GM19438 (cell line): Measurements from ENCODE around the gene CFAP161.
A peak's percentile ranks its signal among the peaks of the same experiment; 100 is the strongest.
"Not testable (repeated sequence)": the region's sequence is repeated elsewhere in the genome, so short reads cannot be mapped to it uniquely, and the experiment has no call there.

Source experiments
- ATAC-seq: cut with Tn5 transposase; IDR thresholded peaks from one replicate; pipeline ENCODE4 v1.9.1; 2021; ENCODE audit warnings: low read depth; ENCODE audit not compliant: unreplicated experiment

The CFAP161 gene

DNA sequence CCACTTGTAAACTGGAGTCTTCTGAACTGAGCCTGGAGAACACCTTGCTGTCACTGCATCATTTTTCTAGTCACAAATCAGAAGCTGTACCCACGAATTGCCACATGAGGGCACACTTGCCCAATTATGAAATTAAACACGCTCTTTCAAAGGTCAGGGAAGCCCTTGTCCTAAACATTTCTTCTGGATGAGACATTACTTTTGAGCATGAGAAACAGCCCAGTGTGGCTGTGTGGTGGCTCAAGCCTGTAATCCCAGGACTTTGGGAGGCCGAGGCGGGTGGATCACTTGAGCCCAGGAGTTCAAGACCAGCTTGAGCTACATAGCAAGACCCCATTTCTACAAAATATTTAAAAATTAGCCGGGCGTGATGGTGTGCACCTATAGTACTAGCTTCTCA lies 27.5 kb upstream of the CFAP161 start:
- ATAC-seq = no peak

DNA sequence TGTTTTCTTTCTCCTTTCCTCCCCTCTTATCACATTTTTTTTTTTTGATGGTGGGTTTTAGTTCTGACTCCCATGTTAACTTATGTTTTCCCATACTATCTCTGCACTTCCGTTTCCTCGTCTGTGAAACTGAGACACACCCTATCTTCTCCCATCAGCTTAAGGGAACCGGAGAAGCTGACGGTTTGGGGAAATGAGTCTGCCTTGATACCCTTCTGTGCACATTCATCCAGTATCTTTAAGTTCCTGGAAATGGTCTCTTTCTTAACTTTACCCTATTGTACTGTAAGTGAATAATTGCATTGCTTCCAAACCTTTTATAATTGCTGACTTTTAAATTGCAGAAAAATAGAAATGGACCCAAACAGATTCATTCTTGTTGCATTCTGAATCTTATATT lies 26.2 kb upstream of the CFAP161 start:
- ATAC-seq = no peak

DNA sequence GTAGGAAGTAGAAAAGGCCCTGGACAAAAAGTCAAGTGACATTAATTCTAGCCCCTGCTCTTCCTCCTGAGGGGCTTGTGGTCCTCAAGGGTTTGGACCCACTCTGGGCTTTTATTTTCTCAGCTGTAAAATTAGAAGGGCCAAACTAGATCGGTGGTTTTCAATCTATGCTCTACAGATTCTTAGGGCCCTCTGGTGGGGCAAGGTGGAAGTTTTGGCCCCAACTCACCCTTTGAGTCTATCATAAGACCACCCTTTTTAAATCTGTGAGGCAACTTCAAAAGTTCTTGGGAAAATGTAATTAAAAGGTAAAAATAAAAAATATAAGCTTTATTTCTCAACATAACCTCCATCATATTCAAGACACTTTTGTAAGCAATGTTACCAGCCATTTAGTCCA lies 25.6 kb upstream of the CFAP161 start:
- no peak for ATAC-seq

DNA sequence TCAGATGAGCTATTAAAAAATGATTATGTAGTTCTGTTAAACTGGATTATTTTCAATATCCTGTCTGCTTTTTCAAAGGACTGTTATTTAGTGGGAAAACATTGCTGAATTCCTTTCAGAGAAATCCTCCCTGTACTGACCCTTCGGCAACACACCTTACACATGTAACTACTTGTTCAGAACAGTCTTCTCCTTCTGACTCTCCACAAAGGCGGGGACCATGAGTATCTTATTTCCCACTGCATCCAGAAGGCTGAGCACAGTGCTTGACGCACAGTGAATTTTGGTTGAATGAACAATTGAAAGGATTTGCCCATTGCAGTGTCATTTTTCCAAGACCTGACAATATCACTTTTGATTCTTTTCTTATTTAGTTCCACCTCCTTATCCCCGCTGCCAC lies 23.1 kb upstream of the CFAP161 start:
- ATAC-seq = no peak

DNA sequence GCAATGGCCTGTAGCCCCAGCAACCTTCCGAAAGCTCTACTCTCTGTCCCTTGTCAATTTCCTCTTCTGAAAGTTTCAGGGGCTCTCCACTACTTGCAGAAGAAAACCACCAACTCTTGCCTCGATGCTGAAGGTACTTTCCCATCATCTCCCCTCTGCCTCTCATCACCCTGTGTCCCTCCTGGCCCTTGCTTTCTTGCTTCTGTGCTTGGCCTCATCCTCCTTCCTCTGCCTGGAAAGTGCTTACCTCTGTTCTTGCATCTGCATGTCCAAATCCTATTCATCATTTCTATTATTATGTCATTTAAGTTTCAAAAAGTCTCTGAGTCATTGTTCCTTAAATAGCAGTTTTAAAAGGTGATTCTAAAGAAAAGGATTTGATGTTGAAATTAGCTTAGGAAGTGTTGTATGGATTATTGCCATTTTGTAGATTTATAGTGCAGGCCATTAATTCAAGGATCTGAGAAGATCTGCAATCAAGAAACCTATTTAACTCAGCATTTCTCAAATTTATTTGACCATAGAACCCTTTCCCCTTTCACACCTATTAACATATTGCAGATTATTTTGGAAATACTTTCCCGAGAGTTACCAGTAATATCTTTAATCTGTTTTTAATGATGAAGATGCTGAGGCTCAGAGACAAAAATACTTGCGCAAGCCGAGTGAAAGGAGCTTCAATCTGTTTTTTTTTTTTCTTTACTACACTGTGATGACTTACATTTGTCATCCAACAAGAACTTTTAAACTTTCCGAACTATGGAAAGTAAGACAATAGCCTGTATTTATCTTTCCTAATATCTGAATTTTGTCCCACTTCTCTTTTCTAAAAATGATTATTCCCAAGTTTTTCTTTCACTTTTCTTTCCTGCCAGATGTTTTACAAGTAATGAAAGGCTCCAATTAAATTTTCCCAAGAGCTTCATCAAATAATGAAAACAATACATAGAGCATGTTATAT lies 22.3 kb upstream of the CFAP161 start:
- peak; percentile 93 for ATAC-seq

DNA sequence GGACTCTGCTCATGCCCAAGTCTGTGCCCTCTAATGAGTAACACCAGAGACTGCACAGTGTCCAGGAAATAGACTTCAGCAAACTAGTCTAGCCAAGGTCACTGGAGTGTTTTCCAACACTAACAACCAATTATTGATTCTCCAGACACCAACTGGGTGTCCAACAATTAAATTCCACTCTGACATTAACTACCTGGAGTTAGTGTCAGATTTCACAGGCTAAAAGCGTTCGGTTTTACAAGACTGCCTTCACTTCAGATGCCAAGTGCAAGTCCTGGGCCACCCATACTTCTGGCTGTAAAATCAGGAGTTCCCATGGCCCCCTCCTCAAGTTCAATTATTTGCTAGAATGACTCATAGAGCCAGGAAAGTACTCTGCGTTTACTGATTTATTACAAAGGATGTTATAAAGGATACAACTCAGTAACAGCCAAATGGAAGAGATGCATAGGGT lies 20.8 kb upstream of the CFAP161 start:
- no peak for ATAC-seq

DNA sequence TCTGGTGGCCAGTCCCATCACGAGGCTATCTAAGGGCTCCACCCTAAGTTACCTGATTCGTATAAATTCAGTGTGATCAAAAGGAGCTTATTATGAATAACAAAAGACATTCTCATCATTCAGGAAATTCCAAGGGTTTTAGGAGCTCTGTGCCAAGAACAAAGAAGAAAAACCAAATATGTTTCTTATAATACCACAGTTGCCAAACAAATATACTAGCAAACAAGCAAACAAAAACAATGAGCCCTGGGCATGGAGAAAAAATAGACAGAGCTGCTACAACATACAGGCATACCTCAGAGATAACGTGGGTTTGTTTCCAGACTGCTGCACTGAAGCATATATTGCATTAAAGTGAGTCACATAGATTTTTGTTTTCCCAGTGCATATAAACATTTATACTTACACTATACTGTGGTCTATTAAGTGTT lies 20.2 kb upstream of the CFAP161 start:
- ATAC-seq = no peak

DNA sequence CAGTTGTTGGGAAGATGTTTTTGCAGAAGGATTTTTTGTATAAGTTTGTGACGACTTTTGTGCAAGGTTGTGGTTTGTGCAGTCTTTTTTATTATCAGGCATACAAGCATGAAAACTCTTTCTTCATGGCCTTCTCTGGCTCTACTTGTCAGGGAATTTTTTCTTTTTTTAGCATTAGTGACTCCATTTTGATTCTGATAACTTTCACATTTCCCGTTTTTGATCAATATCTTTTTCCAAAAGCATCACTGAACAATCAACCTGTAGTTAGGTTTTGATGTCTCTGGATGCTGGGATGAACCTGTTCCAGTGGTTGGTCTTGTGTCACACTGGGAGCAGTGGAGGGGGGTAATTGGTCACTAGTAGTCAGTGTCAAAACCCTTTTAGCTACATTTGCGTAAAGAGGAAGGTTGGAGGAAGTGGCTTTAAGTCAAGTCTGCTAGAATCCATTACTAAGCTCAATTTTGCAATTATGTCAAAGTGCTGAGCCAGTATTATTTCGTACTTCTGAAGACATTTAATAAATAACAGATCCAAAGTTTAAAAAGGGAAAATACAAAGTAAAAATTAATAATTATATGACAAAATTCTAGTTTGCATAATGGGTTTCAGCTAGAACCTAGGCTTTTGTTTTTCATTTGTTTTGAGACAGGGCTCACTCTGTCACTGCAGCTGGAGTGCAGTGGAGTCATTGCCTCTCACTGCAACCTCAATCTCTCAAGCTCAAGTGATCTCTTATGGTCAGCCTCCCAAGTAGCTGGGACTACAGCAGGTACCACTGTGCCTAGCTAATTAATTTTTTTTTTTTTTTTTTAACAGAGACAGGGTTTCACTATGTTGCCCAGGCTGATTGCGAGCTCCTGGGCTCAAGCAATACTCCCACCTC lies 18.8 kb upstream of the CFAP161 start:
- ATAC-seq = no peak

DNA sequence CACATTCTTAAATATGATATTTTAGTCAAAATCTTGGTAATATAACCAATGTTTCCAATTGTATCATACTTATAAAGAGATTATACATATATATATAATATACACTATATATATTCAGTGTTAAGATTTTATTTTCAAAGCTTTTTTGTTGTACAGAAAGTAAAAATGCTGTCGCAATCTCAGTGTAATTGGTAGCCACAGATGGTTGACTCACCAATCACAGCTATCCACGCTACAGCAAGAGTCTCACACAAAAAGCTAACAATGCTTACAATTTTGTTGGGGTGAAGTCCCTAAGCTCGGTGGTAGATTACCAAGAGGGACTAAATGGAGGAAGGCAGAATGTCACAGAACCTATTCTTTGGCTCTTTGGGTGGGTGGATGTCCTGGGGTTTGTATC lies 16.9 kb upstream of the CFAP161 start:
- ATAC-seq = no peak

DNA sequence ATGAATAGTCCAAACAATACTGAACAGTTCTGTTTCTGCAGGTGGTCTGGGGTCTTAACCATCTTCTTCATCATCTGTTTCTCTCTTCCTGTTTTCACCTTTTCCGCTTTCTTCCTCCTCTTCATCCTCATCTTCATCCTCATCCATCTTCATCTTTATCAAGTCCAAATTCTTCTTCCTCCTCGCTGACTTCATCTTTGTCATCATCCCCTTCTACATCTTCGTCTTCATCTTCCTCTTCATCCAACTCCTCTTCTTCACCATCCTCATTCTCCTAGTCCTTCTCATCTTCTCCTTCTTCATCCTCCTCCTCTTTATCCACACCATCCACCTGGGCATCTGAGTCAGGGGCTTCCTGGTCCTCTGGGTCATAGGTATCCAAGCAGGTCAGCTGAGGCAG lies 16.5 kb upstream of the CFAP161 start:
- no peak for ATAC-seq

DNA sequence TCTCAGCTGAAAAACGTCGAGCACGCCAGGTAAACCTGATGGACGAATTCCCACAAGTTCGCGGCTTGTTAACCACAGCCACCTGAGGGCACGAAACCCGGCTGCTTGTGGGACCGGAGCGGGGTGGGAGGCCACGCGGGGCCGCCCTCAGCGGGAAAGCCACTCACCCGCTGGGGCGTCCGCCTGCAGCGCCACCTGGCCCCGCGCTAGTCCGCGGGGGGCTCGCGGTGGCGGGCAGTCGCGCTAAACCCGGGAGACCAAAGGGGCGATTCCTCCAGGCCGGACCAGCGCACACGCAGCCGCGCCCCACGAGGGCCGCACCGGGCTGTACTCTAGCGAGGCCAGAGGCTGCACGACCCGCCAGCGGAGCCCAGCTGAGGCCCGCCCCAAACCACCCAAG lies 15.7 kb upstream of the CFAP161 start:
- no peak for ATAC-seq

DNA sequence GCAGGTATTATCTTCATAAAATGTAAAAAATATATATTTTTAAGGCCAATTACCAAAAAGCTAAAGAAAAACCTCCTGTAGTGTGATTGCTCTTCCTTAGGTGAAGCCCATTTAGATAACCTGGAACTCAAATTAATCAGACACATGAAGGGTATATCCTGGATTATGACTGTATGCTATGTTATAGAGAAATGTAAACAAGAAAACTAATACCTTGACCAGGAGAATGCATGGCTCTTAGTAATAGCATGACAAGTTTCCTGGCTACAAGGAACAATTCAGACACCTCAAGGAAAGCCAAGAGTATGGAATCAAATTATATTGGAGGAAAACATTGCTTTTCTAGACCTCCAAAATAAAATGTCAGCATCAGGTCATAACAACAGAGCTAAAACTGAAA lies 14.0 kb upstream of the CFAP161 start:
- no peak for ATAC-seq

DNA sequence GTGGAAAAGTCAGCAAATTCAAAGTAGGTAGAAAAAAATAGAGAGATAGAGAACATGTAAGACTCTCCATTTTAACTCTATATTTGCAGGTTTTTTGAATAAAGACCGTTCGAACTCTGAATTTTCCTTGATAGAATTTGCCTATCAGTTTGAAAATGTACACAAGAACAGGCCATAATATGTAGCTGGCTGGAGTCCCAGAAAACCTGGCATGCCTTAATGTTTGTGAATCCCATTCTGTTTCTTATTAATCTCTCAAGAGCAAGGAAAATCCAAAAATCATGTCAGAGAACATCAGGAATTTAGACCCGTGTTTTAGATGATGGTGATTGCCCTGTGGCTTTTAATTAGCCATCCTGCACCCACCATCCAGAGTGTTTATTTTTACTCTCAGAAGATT lies 7.2 kb upstream of the CFAP161 start:
- ATAC-seq = no peak

DNA sequence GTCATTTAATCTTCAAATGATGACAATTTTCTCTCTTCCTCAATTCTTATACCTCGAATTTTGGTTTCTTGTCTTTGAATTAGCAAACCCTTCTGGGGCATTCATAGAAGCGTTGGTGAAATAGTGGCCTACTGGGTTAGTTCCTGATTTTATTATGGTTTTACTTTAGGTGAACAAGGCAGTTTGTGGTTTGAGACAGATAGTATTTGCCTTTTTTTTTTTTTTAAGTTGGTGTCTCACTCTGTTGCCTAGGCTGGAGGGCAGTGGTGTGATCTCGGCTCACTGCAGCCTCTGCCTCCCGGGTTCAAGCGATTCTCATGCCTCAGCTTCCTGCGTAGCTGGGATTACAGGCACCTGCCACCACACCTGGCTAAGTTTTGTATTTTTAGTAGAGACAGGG lies 7.4 kb downstream of the CFAP161 start:
- ATAC-seq = not testable (repeated sequence)

DNA sequence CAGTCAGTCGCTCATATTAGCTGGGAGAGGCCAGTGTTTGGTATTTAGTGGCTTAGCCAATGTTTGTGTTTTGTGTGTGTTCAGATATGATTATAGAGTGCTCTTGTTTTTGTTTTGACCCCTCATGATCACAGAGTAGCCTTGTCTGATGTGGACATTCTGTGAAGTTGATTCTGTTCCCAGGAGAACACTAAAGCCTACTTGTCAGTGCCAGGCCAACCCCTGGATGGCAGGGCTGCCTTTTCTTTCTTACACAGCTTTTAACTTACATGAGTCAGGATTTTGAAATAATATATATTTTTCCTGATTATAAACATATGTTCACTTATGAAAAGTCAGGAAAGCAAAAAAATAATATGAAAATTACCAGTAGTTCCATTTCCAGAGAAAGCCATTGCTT lies 11.9 kb downstream of the CFAP161 start:
- no peak for ATAC-seq

DNA sequence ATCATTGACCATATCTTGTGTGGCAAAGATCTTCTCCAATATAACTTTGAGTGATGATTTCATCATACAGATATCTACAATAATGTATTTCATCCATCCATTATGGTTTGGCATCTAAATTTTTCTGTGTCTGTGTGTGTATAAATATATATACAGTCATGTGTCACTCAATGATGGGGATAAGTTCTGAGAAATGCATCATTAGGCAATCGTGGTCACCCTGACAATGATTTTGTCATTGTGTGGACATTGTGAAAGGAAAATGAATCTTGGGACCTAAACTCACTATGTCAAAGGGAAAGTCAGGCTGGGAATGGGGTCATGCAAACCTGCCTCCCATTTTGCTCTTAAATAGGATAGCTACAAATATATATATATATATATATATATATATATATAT lies 12.4 kb downstream of the CFAP161 start:
- no peak for ATAC-seq

DNA sequence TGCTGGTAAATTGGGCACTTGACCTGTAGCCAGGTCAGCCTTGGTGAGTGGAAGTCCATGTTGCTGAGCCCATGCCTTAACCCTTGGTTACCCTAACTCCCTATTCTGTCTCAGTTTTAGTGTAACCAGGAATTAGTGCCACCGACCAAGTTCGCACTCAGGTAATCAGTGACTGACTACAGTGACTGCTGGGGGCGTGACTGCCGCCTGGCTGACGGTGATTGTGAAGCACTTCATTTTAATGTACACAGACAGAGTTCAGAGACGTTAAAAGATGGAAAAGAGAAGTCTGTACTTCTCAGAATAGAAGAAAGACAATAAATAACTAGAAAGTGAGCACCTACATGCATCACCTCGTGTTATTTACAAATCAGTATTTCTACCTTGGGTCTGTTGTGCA lies 17.3 kb downstream of the CFAP161 start:
- no peak for ATAC-seq

DNA sequence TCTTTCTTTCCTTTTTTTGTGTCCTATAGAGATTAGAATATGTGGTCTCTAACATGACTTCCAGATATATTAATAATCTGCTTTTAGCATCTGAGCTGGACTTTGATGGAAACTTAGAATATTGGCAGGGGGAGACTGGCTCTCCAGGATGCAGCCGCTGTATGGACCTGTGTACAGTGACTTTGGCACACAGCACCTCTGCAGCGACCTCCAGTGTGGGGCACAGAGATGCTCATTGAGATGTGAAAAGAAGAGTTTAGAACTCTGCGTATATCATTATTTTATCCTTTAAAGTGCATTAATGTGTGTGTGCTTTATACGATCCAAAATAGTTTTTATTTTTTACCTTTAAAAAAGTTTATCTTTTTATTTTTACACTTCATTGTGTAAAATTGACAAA lies 18.3 kb downstream of the CFAP161 start:
- no peak for ATAC-seq

DNA sequence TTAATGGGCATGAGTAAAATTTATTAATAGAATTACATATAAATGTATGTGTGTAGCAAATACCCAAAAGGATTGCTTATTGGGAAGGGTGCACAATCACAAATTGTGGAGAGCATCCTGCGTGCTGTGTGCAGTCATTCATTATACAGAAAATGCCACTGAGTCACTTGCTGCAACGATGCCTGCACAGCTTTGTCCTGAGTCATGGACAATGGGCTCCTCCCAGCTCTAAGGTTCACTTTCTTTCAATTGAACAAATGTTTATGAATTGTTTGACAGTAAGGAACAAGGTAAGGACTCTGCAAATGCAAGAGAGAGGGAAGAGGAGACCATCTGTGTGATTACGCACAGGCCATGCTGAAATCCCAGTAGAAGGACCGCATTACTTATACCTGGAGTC lies 18.7 kb downstream of the CFAP161 start:
- no peak for ATAC-seq

DNA sequence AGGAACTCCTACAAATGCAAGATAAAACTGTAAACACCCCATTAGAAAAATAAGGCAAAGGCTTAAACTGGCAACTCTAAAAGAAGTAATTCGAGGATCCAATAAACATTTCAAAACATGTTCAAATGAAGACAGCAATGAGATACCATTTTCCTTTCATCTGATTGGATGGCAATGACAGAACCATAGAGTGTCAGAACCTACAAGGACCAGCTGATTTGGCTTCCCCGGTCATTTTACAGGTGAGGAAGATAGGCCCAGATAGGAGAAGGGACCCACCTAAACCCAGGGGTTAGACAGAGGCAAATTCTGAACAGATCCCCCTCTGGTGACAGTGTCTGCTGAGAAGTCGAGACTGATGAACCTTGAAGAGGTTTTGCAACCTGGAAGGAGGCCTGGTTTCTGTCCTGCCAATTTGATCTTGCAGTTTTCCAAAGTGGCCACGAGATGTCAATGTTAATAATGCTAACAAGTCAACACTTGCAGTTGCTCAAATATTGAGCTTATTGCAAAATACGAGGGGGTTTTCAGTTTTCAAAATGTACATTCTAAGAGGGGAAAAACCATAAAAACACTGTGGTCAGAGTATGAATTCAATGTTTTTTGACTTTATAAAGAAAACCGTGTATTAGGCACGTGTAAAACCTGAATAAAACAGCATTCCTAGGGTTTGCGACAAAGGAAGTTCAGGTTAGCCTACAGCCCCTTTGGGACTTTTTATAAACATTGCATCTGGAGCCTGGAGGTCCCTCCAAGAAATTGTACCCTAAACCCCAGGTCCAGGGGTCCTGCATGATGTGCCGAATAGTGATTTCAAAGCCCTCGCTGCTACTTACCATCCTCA lies 21.5 kb downstream of the CFAP161 start:
- ATAC-seq = no peak

DNA sequence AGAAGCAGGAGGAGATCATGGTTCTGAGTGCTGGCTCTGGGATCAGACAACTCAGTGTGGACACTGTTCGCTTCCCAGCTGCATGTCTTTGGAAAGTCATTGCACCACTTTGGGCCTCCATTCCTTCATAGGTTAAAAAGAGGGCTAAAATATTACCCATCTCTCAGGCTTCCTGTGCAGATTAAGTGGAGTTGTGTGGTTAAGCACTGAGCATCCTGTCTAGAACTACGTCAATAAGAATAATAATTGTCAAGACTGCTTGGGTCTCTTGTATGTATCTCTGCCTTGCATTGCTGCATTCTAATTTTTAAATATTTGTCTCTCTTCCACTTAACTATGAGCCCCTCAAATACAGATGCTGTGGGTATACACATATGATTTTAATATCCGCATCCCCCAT lies 22.3 kb downstream of the CFAP161 start:
- no peak for ATAC-seq
